GM23248 (cell line): ENCODE data around the gene TACSTD2. TPM values are rescaled to one million over a fixed set of nuclear protein-coding genes. Genes with fewer than 3 reads are reported as not detected.

Experiments used
- DNase-seq: peaks from one replicate; pipeline ENCODE4 v3.0.0-alpha.2; 2015
- H2AFZ ChIP-seq: fragments of 200-600 bp; sonication (generic); 2 replicates; pipeline ENCODE4 v1.6.1; 2016; ENCODE audit warnings: antibody characterized with exemption
- H3F3A ChIP-seq: fragments of 200-600 bp; sonication (generic); 2 replicates; pipeline ENCODE4 v1.6.1; 2016; ENCODE audit warnings: mild to moderate bottlenecking, antibody characterized with exemption, mixed run types; ENCODE audit not compliant: insufficient read depth
- H3K27ac ChIP-seq: fragments of 200-600 bp; sonication (generic); 2 replicates; pipeline ENCODE4 v1.5.1; 2016; ENCODE audit warnings: mild to moderate bottlenecking
- H3K27me3 ChIP-seq: fragments of 200-600 bp; sonication (generic); replicated peaks from 2 replicates; pipeline ENCODE4 v1.6.1; 2016; ENCODE audit warnings: mild to moderate bottlenecking; ENCODE audit not compliant: insufficient read depth
- H3K36me3 ChIP-seq: fragments of 200-600 bp; sonication (generic); 2 replicates; pipeline ENCODE4 v1.6.1; 2016; ENCODE audit warnings: low read depth, mild to moderate bottlenecking
- H3K4me1 ChIP-seq: fragments of 200-600 bp; sonication (generic); 2 replicates; pipeline ENCODE4 v1.6.1; 2016; ENCODE audit warnings: mild to moderate bottlenecking; ENCODE audit not compliant: insufficient read depth
- H3K4me2 ChIP-seq: fragments of 200-600 bp; sonication (generic); one replicate; pipeline ENCODE4 v1.6.1; 2016; ENCODE audit warnings: mild to moderate bottlenecking; ENCODE audit not compliant: unreplicated experiment
- H3K4me3 ChIP-seq: fragments of 200-600 bp; sonication (generic); 2 replicates; pipeline ENCODE4 v1.5.1; 2016; ENCODE audit warnings: mild to moderate bottlenecking
- H3K79me2 ChIP-seq: fragments of 200-600 bp; sonication (generic); 2 replicates; pipeline ENCODE4 v1.6.1; 2016; ENCODE audit warnings: mild to moderate bottlenecking; ENCODE audit not compliant: insufficient read depth
- H3K9ac ChIP-seq: fragments of 200-600 bp; sonication (generic); 2 replicates; pipeline ENCODE4 v1.6.1; 2016; ENCODE audit warnings: mild to moderate bottlenecking
- H3K9me2 ChIP-seq: fragments of 200-600 bp; sonication (generic); 2 replicates; pipeline ENCODE4 v1.6.1; 2016; ENCODE audit warnings: mixed run types, mild to moderate bottlenecking, moderate library complexity; ENCODE audit not compliant: insufficient read depth
- H3K9me3 ChIP-seq: fragments of 200-600 bp; sonication (generic); one replicate; pipeline ENCODE4 v1.6.1; 2017; ENCODE audit warnings: low read depth
- H4K20me1 ChIP-seq: fragments of 200-600 bp; sonication (generic); 2 replicates; pipeline ENCODE4 v1.6.0; 2016; ENCODE audit not compliant: insufficient read depth
- EZH2 ChIP-seq: fragments of 200-600 bp; sonication (generic); IDR thresholded peaks from 2 replicates; pipeline ENCODE4 v1.6.1; 2018; ENCODE audit warnings: antibody characterized with exemption, mild to moderate bottlenecking; ENCODE audit not compliant: insufficient read depth, poor library complexity, severe bottlenecking
- EZH2phosphoT487 ChIP-seq: fragments of 200-600 bp; sonication (generic); IDR thresholded peaks from 2 replicates; pipeline ENCODE4 v1.6.1; 2018; ENCODE audit warnings: antibody characterized with exemption, moderate library complexity, mild to moderate bottlenecking, low read depth; ENCODE audit not compliant: insufficient read depth
- WGBS, 2 experiments: methylation state at CpG; one replicate each; pipeline ENCODE4 v1.1.6; 2015 to 2017; ENCODE audit warnings: low lambda C conversion rate in 2 of 2, low coverage in 1 of 2; ENCODE audit errors: missing lambda C conversion rate in 2 of 2; 5-methylcytosine and 5-hydroxymethylcytosine counted together
- in situ Hi-C: fragments of 300-500 bp; cut with MboI; formaldehyde crosslinking; loops from 2 replicates; pipeline ENCODE4 v1.15.0; 2020
- polyA plus RNA-seq: library from polyadenylated mRNA; unstranded; fragments of >200 nt; fragmentation: Nextera tagmentation; extraction: Ambion mirVana; gene quantifications from 2 replicates; pipeline ENCODE4 v1.2.1, GENCODE V29; 2016
- total RNA-seq: library from RNA; depleted of rRNA; stranded (reverse); fragments of >200 nt; shearing (Covaris generic); gene quantifications from 2 replicates; pipeline ENCODE4 v1.2.3, GENCODE V29; 2014

Gene TACSTD2
- total and polyA plus RNA-seq, 2 experiments from 2014 or later = 1.5 to 1.8 TPM

DNA sequence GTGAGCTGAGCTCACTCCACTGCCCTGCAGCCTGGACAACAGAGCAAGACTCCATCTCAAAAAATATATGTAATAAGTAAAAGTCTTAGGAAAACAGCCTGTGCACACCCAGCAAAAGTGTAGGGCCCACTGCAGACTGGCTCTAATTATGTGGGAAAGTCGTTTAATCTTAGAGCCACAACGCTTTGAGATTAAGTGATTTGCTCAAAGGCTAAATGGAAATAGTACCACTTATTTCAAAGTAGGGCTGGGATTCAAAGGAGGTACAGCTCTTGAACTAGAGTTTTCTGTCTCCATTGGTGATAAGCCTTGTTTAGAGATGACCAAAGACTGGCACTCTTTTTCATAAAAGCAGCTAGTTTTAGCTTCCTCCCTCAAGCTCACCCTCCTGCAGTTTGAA is 2.2 kb downstream of the TACSTD2 start:
- 93 to 100% methylated on average over 2 of the region's 2 CpGs for WGBS, 2 experiments
- in situ Hi-C loops = no loop called here
- no peak overlapping the region for H3K27ac ChIP-seq

DNA sequence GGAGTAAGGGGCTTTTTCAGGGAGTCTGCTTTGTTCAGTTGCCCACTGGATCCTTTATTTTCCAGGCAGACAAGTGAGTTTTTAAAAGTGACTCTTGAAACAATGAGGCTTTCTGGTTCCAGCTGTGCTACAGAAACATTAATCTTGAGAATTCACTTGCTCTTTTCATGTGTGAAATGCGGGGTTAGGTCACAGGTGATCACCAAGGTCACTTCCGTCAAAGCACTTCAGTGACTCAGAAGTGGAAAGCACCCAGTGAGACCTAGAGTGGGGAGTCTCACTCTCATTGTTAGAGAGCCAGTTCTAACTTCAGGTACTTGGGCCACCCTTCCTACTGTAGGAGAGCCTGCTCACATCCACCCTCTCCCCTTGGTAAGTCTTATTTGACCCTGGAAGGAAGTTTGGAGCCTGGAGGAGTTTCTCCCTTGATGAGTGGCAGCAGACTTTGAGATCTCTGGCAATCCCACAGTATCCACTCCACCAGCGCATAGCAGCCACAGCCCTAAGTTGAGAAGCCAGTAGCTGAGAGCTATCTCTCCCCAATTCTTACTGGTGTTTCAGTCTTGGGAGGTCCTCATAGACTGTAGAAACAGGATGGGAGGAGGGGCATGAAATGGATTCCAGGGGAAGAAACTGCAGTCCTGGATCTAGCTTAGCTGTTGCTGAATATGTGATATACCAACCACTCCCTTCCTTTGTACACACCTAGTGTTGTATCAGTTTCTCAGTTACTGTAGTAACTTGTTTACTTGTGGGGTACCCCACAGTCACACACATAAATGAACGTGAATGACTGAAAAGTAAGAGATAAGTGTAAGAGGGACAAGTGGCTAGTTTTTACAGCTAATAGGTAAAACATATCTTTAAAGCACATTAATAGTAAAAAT is 3.1 kb downstream of the TACSTD2 start:
- no peak overlapping the region for H3K4me2 ChIP-seq
- no peaks in the 10 kb centered on the region for H3K4me1 ChIP-seq
- in situ Hi-C loops = no loop called here
- peaks cover 11% of the 10 kb centered on the region; the same call in 1 of the 2 replicates for H3F3A ChIP-seq
- H3K36me3 ChIP-seq = no peaks in the 10 kb centered on the region
- H3K27ac ChIP-seq = no peak overlapping the region
- H2AFZ ChIP-seq = no peak overlapping the region
- no peak overlapping the region for H3K4me3 ChIP-seq
- H3K79me2 ChIP-seq = no peaks in the 10 kb centered on the region
- TF ChIP-seq EZH2phosphoT487 (no peak), EZH2 (no peak)
- no peaks in the 10 kb centered on the region for H4K20me1 ChIP-seq
- H3K27me3 ChIP-seq = no peaks in the 10 kb centered on the region
- no peaks in the 10 kb centered on the region for H3K9me2 ChIP-seq
- H3K9ac ChIP-seq = no peak overlapping the region
- no peak for DNase-seq
- 75 to 76% methylated on average over 4 of the region's 4 CpGs for WGBS, 2 experiments
- no peaks in the 10 kb centered on the region for H3K9me3 ChIP-seq

More for the DNA sequence above, 2.2 kb downstream of the TACSTD2 start:
- no peaks in the 10 kb centered on the region for H3K27me3 ChIP-seq
- no peaks in the 10 kb centered on the region for H3K9me2 ChIP-seq
- H3K9ac ChIP-seq = no peak overlapping the region
- DNase-seq = no peak
- H3K9me3 ChIP-seq = no peaks in the 10 kb centered on the region
- no peaks in the 10 kb centered on the region for H3K36me3 ChIP-seq
- H3K4me1 ChIP-seq = no peaks in the 10 kb centered on the region
- peaks cover 11% of the 10 kb centered on the region; the same call in 1 of the 2 replicates for H3F3A ChIP-seq
- no peak overlapping the region for H2AFZ ChIP-seq
- TF ChIP-seq EZH2 (no peak), EZH2phosphoT487 (no peak)
- no peak overlapping the region for H3K4me2 ChIP-seq
- H4K20me1 ChIP-seq = no peaks in the 10 kb centered on the region
- H3K79me2 ChIP-seq = no peaks in the 10 kb centered on the region
- no peak overlapping the region for H3K4me3 ChIP-seq

DNA sequence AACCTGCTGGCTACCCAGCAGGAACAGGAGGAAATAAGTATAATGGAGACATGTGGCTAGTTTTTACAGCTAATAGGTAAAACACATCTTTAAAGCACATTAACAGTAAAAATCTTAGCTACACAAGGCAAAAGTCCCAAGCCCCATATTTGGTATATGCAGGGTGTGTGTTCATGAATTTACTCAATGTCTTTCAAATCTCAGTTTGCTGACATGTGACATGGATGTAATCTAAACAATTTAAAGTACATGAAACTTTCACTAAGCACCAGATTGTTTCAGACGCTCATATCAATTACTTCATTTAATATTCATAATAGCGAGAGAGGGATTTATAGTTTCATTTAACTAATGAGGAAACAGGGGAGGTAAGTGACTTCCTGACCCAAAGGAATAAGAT is 3.9 kb downstream of the TACSTD2 start:
- in situ Hi-C loops = no loop called here
- TF ChIP-seq EZH2 (no peak), EZH2phosphoT487 (no peak)
- no peaks in the 10 kb centered on the region for H3K9me2 ChIP-seq
- no peaks in the 10 kb centered on the region for H3K4me1 ChIP-seq
- 65 to 67% methylated on average over 2 of the region's 2 CpGs for WGBS, 2 experiments
- H4K20me1 ChIP-seq = no peaks in the 10 kb centered on the region
- no peak for DNase-seq
- H3K4me2 ChIP-seq = no peak overlapping the region
- H3K79me2 ChIP-seq = no peaks in the 10 kb centered on the region
- H3F3A ChIP-seq = peaks cover 9% of the 10 kb centered on the region; the same call in 1 of the 2 replicates
- H3K36me3 ChIP-seq = no peaks in the 10 kb centered on the region
- H3K4me3 ChIP-seq = no peak overlapping the region
- no peaks in the 10 kb centered on the region for H3K9me3 ChIP-seq
- no peak overlapping the region for H3K27ac ChIP-seq
- H3K9ac ChIP-seq = no peak overlapping the region
- no peak overlapping the region for H2AFZ ChIP-seq
- H3K27me3 ChIP-seq = no peaks in the 10 kb centered on the region

DNA sequence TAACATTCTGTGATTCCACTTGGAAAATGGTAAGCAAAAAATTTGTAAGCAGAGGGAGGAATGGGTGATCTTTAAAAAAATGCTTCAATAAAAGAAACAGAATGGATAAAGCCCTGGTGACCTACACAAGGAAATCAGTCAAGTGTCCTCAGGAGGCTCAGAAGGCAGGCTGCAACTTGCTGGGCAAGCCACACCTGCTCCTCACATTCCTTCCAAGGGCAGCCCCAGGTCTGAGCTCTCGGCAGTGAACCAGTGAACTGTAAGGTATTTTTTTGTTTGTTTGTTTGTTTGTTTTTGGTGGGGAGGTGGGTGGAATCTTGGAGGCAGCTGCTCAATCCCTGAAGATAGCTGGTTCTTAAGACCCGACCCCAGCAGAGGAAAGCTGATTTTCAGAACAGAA is 4.4 kb downstream of the TACSTD2 start:
- H3K9me2 ChIP-seq = no peaks in the 10 kb centered on the region
- H3K79me2 ChIP-seq = no peaks in the 10 kb centered on the region
- H3K9ac ChIP-seq = no peak overlapping the region
- no peak for TF ChIP-seq EZH2phosphoT487
- TF ChIP-seq EZH2 = no peak
- H3K27ac ChIP-seq = no peak overlapping the region
- no peak for DNase-seq
- H3K4me2 ChIP-seq = no peak overlapping the region
- in situ Hi-C loops = no loop called here
- peaks cover 4% of the 10 kb centered on the region; the same call in 1 of the 2 replicates for H3F3A ChIP-seq
- no peaks in the 10 kb centered on the region for H4K20me1 ChIP-seq
- no peaks in the 10 kb centered on the region for H3K9me3 ChIP-seq
- H2AFZ ChIP-seq = no peak overlapping the region
- 56 to 69% methylated on average over 2 of the region's 2 CpGs for WGBS, 2 experiments
- H3K36me3 ChIP-seq = no peaks in the 10 kb centered on the region
- no peaks in the 10 kb centered on the region for H3K27me3 ChIP-seq
- H3K4me3 ChIP-seq = no peak overlapping the region
- no peaks in the 10 kb centered on the region for H3K4me1 ChIP-seq
